ENCODE data around the gene CDHR1. TPM values are rescaled to one million over a fixed set of nuclear protein-coding genes. Genes with fewer than 3 reads are reported as not detected.
A peak's percentile ranks its signal among the peaks of the same experiment; 100 is the strongest.

Gene CDHR1
- polyA plus RNA-seq, 1 donor: 0.42 TPM

- Histone ChIP-seq H3K4me3 (ENCODE audit: low read length) (no peak overlapping the region), H3K27ac (ENCODE audit: low read length) (no peak overlapping the region), H3K36me3 (ENCODE audit: control insufficient read depth, insufficient read depth, low read length) (no peaks in the 10 kb centered on the region), H3K9me3 (ENCODE audit: control insufficient read depth, low read depth, low read length) (peaks cover 10% of the 10 kb centered on the region), H3K4me1 (ENCODE audit: control insufficient read depth, insufficient read depth, low read length) (no peaks in the 10 kb centered on the region), H3K27me3 (ENCODE audit: control insufficient read depth, insufficient read depth, low read length) (no peaks in the 10 kb centered on the region)
- 64% methylated on average over 2 of the region's 4 CpGs for WGBS (ENCODE audit: insufficient coverage, low lambda C conversion rate)
- DNase-seq: no peak
Observed at GRCh38 chr10:84184517-84184916, 9.8 kb upstream of the CDHR1 start.

- Histone ChIP-seq H3K27ac (ENCODE audit: low read length) (no peak overlapping the region), H3K9me3 (ENCODE audit: control insufficient read depth, low read depth, low read length) (peaks cover 10% of the 10 kb centered on the region), H3K4me1 (ENCODE audit: control insufficient read depth, insufficient read depth, low read length) (no peaks in the 10 kb centered on the region), H3K27me3 (ENCODE audit: control insufficient read depth, insufficient read depth, low read length) (no peaks in the 10 kb centered on the region), H3K4me3 (ENCODE audit: low read length) (no peak overlapping the region), H3K36me3 (ENCODE audit: control insufficient read depth, insufficient read depth, low read length) (no peaks in the 10 kb centered on the region)
- WGBS (ENCODE audit: insufficient coverage, low lambda C conversion rate): no CpG with 5 or more reads among the region's 11 CpGs
- no peak for DNase-seq
Observed at GRCh38 chr10:84185526-84186175, 8.7 kb upstream of the CDHR1 start.

GRCh38 chr10:84188815-84189214 is 5.5 kb upstream of the CDHR1 start:
- H3K27ac ChIP-seq (ENCODE audit: low read length): no peak overlapping the region
- no peaks in the 10 kb centered on the region for H3K4me1 ChIP-seq (ENCODE audit: control insufficient read depth, insufficient read depth, low read length)
- H3K9me3 ChIP-seq (ENCODE audit: control insufficient read depth, low read depth, low read length): peaks cover 6% of the 10 kb centered on the region
- DNase-seq: no peak
- WGBS (ENCODE audit: insufficient coverage, low lambda C conversion rate): no CpG with 5 or more reads among the region's 3 CpGs
- no peaks in the 10 kb centered on the region for H3K36me3 ChIP-seq (ENCODE audit: control insufficient read depth, insufficient read depth, low read length)
- H3K27me3 ChIP-seq (ENCODE audit: control insufficient read depth, insufficient read depth, low read length): peaks cover 11% of the 10 kb centered on the region
- H3K4me3 ChIP-seq (ENCODE audit: low read length): no peak overlapping the region

- H3K27me3 ChIP-seq (ENCODE audit: control insufficient read depth, insufficient read depth, low read length): peaks cover 27% of the 10 kb centered on the region
- H3K27ac ChIP-seq (ENCODE audit: low read length): no peak overlapping the region
- no peaks in the 10 kb centered on the region for H3K36me3 ChIP-seq (ENCODE audit: control insufficient read depth, insufficient read depth, low read length)
- no peak for DNase-seq
- peaks cover 10% of the 10 kb centered on the region for H3K9me3 ChIP-seq (ENCODE audit: control insufficient read depth, low read depth, low read length)
- WGBS (ENCODE audit: insufficient coverage, low lambda C conversion rate): no CpG with 5 or more reads among the region's 3 CpGs
- no peak overlapping the region for H3K4me3 ChIP-seq (ENCODE audit: low read length)
- H3K4me1 ChIP-seq (ENCODE audit: control insufficient read depth, insufficient read depth, low read length): peaks cover 10% of the 10 kb centered on the region
Observed at GRCh38 chr10:84190621-84191020, 3.7 kb upstream of the CDHR1 start.

- no peak for DNase-seq
- no CpG with 5 or more reads among the region's 5 CpGs for WGBS (ENCODE audit: insufficient coverage, low lambda C conversion rate)
- H3K27me3 ChIP-seq (ENCODE audit: control insufficient read depth, insufficient read depth, low read length): peaks cover 32% of the 10 kb centered on the region
- H3K9me3 ChIP-seq (ENCODE audit: control insufficient read depth, low read depth, low read length): peaks cover 10% of the 10 kb centered on the region
- H3K4me1 ChIP-seq (ENCODE audit: control insufficient read depth, insufficient read depth, low read length): peaks cover 13% of the 10 kb centered on the region
- no peak overlapping the region for H3K4me3 ChIP-seq (ENCODE audit: low read length)
- no peak overlapping the region for H3K27ac ChIP-seq (ENCODE audit: low read length)
- no peaks in the 10 kb centered on the region for H3K36me3 ChIP-seq (ENCODE audit: control insufficient read depth, insufficient read depth, low read length)
Observed at GRCh38 chr10:84191106-84191505, 3.2 kb upstream of the CDHR1 start.

- Histone ChIP-seq H3K4me3 (ENCODE audit: low read length) (no peak overlapping the region), H3K27ac (ENCODE audit: low read length) (no peak overlapping the region), H3K9me3 (ENCODE audit: control insufficient read depth, low read depth, low read length) (peaks cover 4% of the 10 kb centered on the region), H3K4me1 (ENCODE audit: control insufficient read depth, insufficient read depth, low read length) (peaks cover 25% of the 10 kb centered on the region), H3K27me3 (ENCODE audit: control insufficient read depth, insufficient read depth, low read length) (peaks cover 43% of the 10 kb centered on the region), H3K36me3 (ENCODE audit: control insufficient read depth, insufficient read depth, low read length) (no peaks in the 10 kb centered on the region)
- WGBS (ENCODE audit: insufficient coverage, low lambda C conversion rate): 100% methylated on average over 1 of the region's 2 CpGs
- no peak for DNase-seq
Observed at GRCh38 chr10:84193327-84193726, 1.0 kb upstream of the CDHR1 start.

- peaks cover 43% of the 10 kb centered on the region for H3K27me3 ChIP-seq (ENCODE audit: control insufficient read depth, insufficient read depth, low read length)
- peak in 1 of 2 donors; percentile 15 for DNase-seq
- peaks cover 4% of the 10 kb centered on the region for H3K9me3 ChIP-seq (ENCODE audit: control insufficient read depth, low read depth, low read length)
- H3K36me3 ChIP-seq (ENCODE audit: control insufficient read depth, insufficient read depth, low read length): no peaks in the 10 kb centered on the region
- no peak overlapping the region for H3K27ac ChIP-seq (ENCODE audit: low read length)
- peak overlapping the region; percentile 12 for H3K4me3 ChIP-seq (ENCODE audit: low read length)
- peaks cover 30% of the 10 kb centered on the region for H3K4me1 ChIP-seq (ENCODE audit: control insufficient read depth, insufficient read depth, low read length)
- WGBS (ENCODE audit: insufficient coverage, low lambda C conversion rate): no CpG with 5 or more reads among the region's 5 CpGs
Observed at GRCh38 chr10:84193846-84194423, 402 bp upstream of the CDHR1 start.

- peaks cover 4% of the 10 kb centered on the region for H3K9me3 ChIP-seq (ENCODE audit: control insufficient read depth, low read depth, low read length)
Observed at GRCh38 chr10:84195044-84195830, 900 bp downstream of the CDHR1 start.

GRCh38 chr10:84196083-84196482 is 1.7 kb downstream of the CDHR1 start:
- peak in 1 of 2 donors; percentile 41 for DNase-seq
- Histone ChIP-seq H3K9me3 (ENCODE audit: control insufficient read depth, low read depth, low read length) (peaks cover 4% of the 10 kb centered on the region), H3K27me3 (ENCODE audit: control insufficient read depth, insufficient read depth, low read length) (peaks cover 43% of the 10 kb centered on the region), H3K4me1 (ENCODE audit: control insufficient read depth, insufficient read depth, low read length) (peaks cover 38% of the 10 kb centered on the region), H3K36me3 (ENCODE audit: control insufficient read depth, insufficient read depth, low read length) (no peaks in the 10 kb centered on the region), H3K4me3 (ENCODE audit: low read length) (no peak overlapping the region), H3K27ac (ENCODE audit: low read length) (no peak overlapping the region)
- 0% methylated on average over 1 of the region's 4 CpGs for WGBS (ENCODE audit: insufficient coverage, low lambda C conversion rate)

More at GRCh38 chr10:84195044-84195830, 900 bp downstream of the CDHR1 start:
- Histone ChIP-seq H3K27me3 (ENCODE audit: control insufficient read depth, insufficient read depth, low read length) (peaks cover 43% of the 10 kb centered on the region), H3K4me1 (ENCODE audit: control insufficient read depth, insufficient read depth, low read length) (peaks cover 31% of the 10 kb centered on the region), H3K4me3 (ENCODE audit: low read length) (peak overlapping the region; percentile 30), H3K27ac (ENCODE audit: low read length) (no peak overlapping the region), H3K36me3 (ENCODE audit: control insufficient read depth, insufficient read depth, low read length) (no peaks in the 10 kb centered on the region)
- no CpG with 5 or more reads among the region's 43 CpGs for WGBS (ENCODE audit: insufficient coverage, low lambda C conversion rate)
- DNase-seq: peak in 1 of 2 donors; percentile 11

- no peaks in the 10 kb centered on the region for H3K36me3 ChIP-seq (ENCODE audit: control insufficient read depth, insufficient read depth, low read length)
- WGBS (ENCODE audit: insufficient coverage, low lambda C conversion rate): no CpG with 5 or more reads among the region's 5 CpGs
- H3K9me3 ChIP-seq (ENCODE audit: control insufficient read depth, low read depth, low read length): peaks cover 4% of the 10 kb centered on the region
- DNase-seq: no peak
- H3K27me3 ChIP-seq (ENCODE audit: control insufficient read depth, insufficient read depth, low read length): peaks cover 43% of the 10 kb centered on the region
- H3K4me3 ChIP-seq (ENCODE audit: low read length): no peak overlapping the region
- no peak overlapping the region for H3K27ac ChIP-seq (ENCODE audit: low read length)
- peaks cover 47% of the 10 kb centered on the region for H3K4me1 ChIP-seq (ENCODE audit: control insufficient read depth, insufficient read depth, low read length)
Observed at GRCh38 chr10:84196941-84197340, 2.6 kb downstream of the CDHR1 start.

All from large intestine (tissue), 3 donors.